ENCODE results near the gene SLC41A3. TPM values are rescaled to one million over a fixed set of nuclear protein-coding genes. Genes with fewer than 3 reads are reported as not detected.

Gene SLC41A3
- total and polyA plus RNA-seq, 2 of the 4 experiments (the other 2 are of a cell fraction), result 30.5 to 43.5 TPM

DNA sequence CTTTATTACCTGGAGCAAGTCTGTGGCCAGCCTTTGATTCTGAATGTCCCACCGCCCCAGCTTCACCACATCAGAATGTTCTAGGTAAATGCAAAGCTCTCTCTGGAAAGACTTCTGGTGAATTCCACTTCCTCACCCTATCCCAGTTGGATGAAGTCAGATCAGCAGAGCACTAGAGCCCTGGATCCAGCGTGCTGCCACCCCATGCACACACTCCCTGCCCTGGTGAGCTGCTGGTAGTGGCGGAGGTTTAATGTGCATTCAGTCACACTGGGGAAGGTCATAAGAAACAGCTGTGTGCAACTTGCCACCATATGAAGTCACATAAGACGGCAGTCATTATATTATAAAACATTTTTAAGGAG lies 16.3 kb upstream of the SLC41A3 start:
- no peak overlapping the region for H3K23ac ChIP-seq (ENCODE audit: low read depth, low read length)
- H4K8ac ChIP-seq (ENCODE audit: low read depth in 2 of 2, low read length in 2 of 2), result no peak overlapping the region
- H3K4me1 ChIP-seq (ENCODE audit: control insufficient read depth, insufficient read depth, low read length), result peaks cover 10% of the 10 kb centered on the region
- no peak overlapping the region for H4K5ac ChIP-seq (ENCODE audit: low read depth, low read length)
- no peak overlapping the region for H3K4me2 ChIP-seq (ENCODE audit: low read depth, low read length)
- H3K14ac ChIP-seq (replicated peaks; ENCODE audit: low read depth, low read length), result no peak overlapping the region
- no peak overlapping the region for H2AFZ ChIP-seq (replicated peaks; ENCODE audit: low read length, poor library complexity)
- in situ Hi-C loops (cut with MboI; ENCODE audit: low sequenced_read_pairs), result no loop called here
- no peak overlapping the region for H3K56ac ChIP-seq (ENCODE audit: extremely low read depth, insufficient read depth, low read length)
- DNase-seq (no peak), ATAC-seq (ENCODE audit: low read depth) (peak; percentile 9; the same call in 1 of the 2 replicates)
- dilution Hi-C loops (cut with HindIII; ENCODE audit: low sequenced_read_pairs, unreplicated experiment), result no loop called here
- H2AK5ac ChIP-seq (ENCODE audit: low read depth, low read length), result no peak overlapping the region
- POLR2A ChIA-PET (ENCODE audit: unreplicated experiment), result no interaction called here
- H3K4me3 ChIP-seq (ENCODE audit: insufficient read depth, low read depth, low read length), result no peak overlapping the region
- H2BK120ac ChIP-seq (ENCODE audit: low read depth, low read length), result no peak overlapping the region
- H4K20me1 ChIP-seq (ENCODE audit: insufficient read depth, low read length), result no peaks in the 10 kb centered on the region
- H3K27ac ChIP-seq (ENCODE audit: insufficient read depth, low read length), result no peak overlapping the region
- no peak overlapping the region for H3K4ac ChIP-seq (ENCODE audit: low read depth, low read length)
- no CpG with 5 or more reads among the region's 4 CpGs for WGBS, 2 experiments (ENCODE audit: extremely low coverage in 2 of 2, insufficient read length in 1 of 2)
- H2BK15ac ChIP-seq (ENCODE audit: low read depth, low read length), result no peak overlapping the region
- no peak overlapping the region for H3K18ac ChIP-seq (ENCODE audit: low read depth, low read length)
- H3K9me3 ChIP-seq (ENCODE audit: control insufficient read depth, insufficient read depth, low read length), result no peaks in the 10 kb centered on the region
- CTCF ChIA-PET, result interaction anchor here (1.0 kb wide), 1 partner anchor 98 kb away, joined by 3 read pairs; no protein-coding TSS in a partner anchor
- no peaks in the 10 kb centered on the region for H3K36me3 ChIP-seq (ENCODE audit: control insufficient read depth, insufficient read depth, low read length)
- intact Hi-C loops (cut with micrococcal nuclease), result no loop called here
- H3K79me1 ChIP-seq (ENCODE audit: low read depth in 1 of 2, low read length in 2 of 2), result no peaks in the 10 kb centered on the region
- no peak for TF ChIP-seq SMC3 (IDR thresholded peaks at IDR 0.05; ENCODE audit: low read depth, low read length)
- H4K91ac ChIP-seq (ENCODE audit: insufficient read depth, low read depth, low read length), result no peak overlapping the region
- peaks cover 6% of the 10 kb centered on the region; the same call in 1 of the 2 replicates for H3K9me1 ChIP-seq (ENCODE audit: insufficient read depth, low read length)
- no peaks in the 10 kb centered on the region; the same call in 1 of the 2 replicates for H3K27me3 ChIP-seq (ENCODE audit: control insufficient read depth, insufficient read depth, low read length)
- no peak overlapping the region for H3K9ac ChIP-seq (ENCODE audit: low read depth, low read length)
- H2BK20ac ChIP-seq (ENCODE audit: low read depth, low read length), result no peak overlapping the region
- no TSS peak for BruUV-seq (replicated peaks)
- no peak overlapping the region for H2BK5ac ChIP-seq (ENCODE audit: low read depth, low read length, poor library complexity, severe bottlenecking)
- H2AK9ac ChIP-seq (replicated peaks; ENCODE audit: low read depth, low read length, poor library complexity), result no peak overlapping the region

All from IMR-90 (cell line).